Thyroid gland (tissue), 4 donors: ENCODE data around the gene SUMO3.

Experiments
- POLR2A ChIP-seq, 2 donors: fragments of 450-650 bp; IDR thresholded peaks; one replicate each; pipeline ENCODE4 v1.6.1; 2017; ENCODE audit warnings: antibody characterized with exemption in 2 of 2, mild to moderate bottlenecking in 2 of 2, moderate library complexity in 1 of 2
- TF ChIP-seq, protein P1 (sequence below), 6 experiments: fragments of 200-600 bp in 3 of 6; fragments of 450-650 bp in 3 of 6; sonication (generic) in 3 of 6; IDR thresholded peaks; one replicate each; pipeline ENCODE4 v1.5.1; 2016 to 2019; ENCODE audit warnings: antibody characterized with exemption in 6 of 6, mild to moderate bottlenecking in 2 of 6, inconsistent platforms in 1 of 6, moderate library complexity in 1 of 6

DNA sequence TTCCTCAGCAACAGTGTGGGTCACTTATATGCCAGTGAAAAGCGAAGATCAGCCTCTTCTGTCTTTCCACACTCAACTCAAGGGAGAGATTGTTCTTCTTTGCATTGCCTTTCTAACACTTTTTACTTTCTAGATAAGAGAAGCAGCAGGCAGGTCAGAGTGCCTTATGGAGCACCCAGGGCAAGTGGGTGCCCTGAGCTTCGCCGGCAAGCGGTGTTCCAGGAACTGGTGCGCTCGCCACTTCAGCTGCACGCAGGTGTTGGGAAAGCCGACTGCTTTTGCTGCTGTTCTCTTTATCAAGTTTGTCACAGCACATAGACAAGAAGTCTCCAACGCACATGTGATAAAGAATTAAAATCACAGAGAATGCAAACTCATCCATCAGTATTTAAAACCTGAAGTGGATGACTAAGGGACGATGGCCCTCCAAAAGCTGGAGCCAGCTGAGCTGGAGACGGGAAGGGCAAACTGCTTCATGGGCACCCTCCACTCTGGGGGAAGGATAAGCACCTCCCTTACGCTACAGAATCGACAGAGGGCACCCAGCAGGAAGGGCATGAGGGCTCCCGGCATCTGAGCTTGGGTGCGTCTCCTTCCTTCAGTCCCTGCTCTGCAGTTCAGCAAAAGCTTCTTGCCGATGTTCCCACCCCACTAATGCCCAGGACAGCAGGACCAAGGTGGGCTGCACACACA is 36.9 kb downstream of the SUMO3 start:
- TF ChIP-seq POLR2A (IDR thresholded peaks at IDR 0.05), result no peak
- TF ChIP-seq, protein P1, sequence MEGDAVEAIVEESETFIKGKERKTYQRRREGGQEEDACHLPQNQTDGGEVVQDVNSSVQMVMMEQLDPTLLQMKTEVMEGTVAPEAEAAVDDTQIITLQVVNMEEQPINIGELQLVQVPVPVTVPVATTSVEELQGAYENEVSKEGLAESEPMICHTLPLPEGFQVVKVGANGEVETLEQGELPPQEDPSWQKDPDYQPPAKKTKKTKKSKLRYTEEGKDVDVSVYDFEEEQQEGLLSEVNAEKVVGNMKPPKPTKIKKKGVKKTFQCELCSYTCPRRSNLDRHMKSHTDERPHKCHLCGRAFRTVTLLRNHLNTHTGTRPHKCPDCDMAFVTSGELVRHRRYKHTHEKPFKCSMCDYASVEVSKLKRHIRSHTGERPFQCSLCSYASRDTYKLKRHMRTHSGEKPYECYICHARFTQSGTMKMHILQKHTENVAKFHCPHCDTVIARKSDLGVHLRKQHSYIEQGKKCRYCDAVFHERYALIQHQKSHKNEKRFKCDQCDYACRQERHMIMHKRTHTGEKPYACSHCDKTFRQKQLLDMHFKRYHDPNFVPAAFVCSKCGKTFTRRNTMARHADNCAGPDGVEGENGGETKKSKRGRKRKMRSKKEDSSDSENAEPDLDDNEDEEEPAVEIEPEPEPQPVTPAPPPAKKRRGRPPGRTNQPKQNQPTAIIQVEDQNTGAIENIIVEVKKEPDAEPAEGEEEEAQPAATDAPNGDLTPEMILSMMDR (IDR thresholded peaks at IDR 0.05), result no peak
